ENCODE measurements around the gene GRIN2A.

Gene GRIN2A

DNA sequence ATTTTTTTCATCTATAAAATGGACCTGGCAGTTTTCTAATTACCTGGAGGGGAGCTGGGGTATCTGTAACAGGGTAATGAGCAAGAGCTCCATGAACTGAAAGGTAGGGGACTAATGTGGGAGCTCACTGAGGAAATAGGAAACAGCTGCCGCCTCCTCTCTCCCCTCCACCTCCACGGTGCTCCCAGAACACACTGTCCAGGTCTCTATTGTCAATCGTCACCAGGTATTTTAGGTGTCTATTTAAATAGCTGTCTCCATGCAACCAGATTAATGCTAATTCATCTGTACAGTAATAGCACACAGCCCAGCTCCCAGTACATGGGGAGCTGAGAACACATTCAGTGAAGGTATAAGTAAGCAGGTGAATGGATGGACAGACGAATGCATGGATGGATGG lies 233.3 kb downstream of the GRIN2A start:
- Histone ChIP-seq H3K18ac (ENCODE audit: low read depth in 1 of 2, low read length in 2 of 2) (no peak overlapping the region), H3K27ac (ENCODE audit: low read length, poor library complexity, severe bottlenecking) (no peak overlapping the region), H4K91ac (ENCODE audit: low read length) (no peak overlapping the region), H3K4me1 (ENCODE audit: control insufficient read depth, insufficient read depth, low read depth, low read length) (no peaks in the 10 kb centered on the region), H3K4me3 (ENCODE audit: insufficient read depth in 1 of 2, low read depth in 1 of 2, low read length in 2 of 2) (no peak overlapping the region), H3K23ac (ENCODE audit: low read length in 2 of 2) (no peak overlapping the region), H3K14ac (ENCODE audit: low read length in 2 of 2) (no peak overlapping the region), H2BK15ac (ENCODE audit: low read depth, poor library complexity, severe bottlenecking) (no peak overlapping the region), H3K36me3 (ENCODE audit: control insufficient read depth in 1 of 2, insufficient read depth in 2 of 2, low read depth in 1 of 2, low read length in 2 of 2) (no peaks in the 10 kb centered on the region), H3K79me1 (replicated peaks; ENCODE audit: low read length, poor library complexity, severe bottlenecking) (no peaks in the 10 kb centered on the region), H3K9me3 (ENCODE audit: control insufficient read depth, low read length) (no peaks in the 10 kb centered on the region), H2BK120ac (ENCODE audit: low read depth, low read length) (no peak overlapping the region), H2AK5ac (ENCODE audit: low read length, severe bottlenecking) (no peak overlapping the region), H2BK12ac (ENCODE audit: low read length in 2 of 2) (no peak overlapping the region), H2BK5ac (ENCODE audit: low read depth, low read length, poor library complexity, severe bottlenecking) (no peak overlapping the region), H3K27me3 (ENCODE audit: control insufficient read depth in 1 of 2, insufficient read depth in 1 of 2, low read length in 2 of 2) (peaks cover 0 to 22% of the 10 kb centered on the region in 2 experiments), H3K4ac (ENCODE audit: low read depth in 1 of 2, low read length in 2 of 2) (no peak overlapping the region), H3K9ac (ENCODE audit: low read length) (no peak overlapping the region), H2AFZ (ENCODE audit: low read depth, low read length) (no peak overlapping the region), H4K8ac (ENCODE audit: low read length) (no peak overlapping the region), H3K4me2 (ENCODE audit: low read length, poor library complexity, severe bottlenecking) (no peak overlapping the region)
- WGBS = 89% methylated on average over 2 of the region's 4 CpGs
- DNase-seq = no peak

DNA sequence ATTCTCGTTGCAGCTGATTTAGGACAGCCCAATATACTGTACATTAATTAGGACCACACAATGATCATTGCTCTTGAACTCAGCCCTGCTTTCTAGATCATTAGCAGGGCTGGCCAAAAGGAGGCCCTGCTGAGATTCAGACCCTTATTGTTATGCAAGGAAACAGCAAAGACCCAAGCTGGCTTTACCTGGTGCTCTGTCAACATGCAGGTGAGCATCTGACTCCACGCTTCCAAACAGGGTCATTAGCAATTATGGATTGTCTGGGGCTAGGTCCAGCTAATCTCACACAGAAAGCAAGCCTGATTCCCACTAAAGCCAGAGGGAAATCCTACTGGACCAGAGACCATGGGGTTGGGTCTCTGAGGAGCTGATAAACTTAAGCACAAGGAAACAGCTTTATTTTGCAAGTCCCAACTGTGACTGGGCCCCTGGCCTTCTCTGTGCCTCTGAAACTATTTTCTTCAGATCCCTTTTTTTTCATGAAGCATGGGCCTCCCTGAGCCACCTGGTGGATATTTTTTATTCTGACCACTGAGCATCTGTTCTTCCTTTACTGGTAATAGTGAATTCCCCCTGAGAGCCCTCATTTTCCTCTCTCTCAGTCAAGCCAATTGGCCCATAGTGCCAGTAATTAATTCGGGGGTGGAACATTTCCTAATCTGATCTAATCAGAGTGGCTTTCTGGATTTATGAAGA lies 236.1 kb downstream of the GRIN2A start:
- no peak overlapping the region for H3K27ac ChIP-seq (ENCODE audit: low read length, poor library complexity, severe bottlenecking)
- no peak overlapping the region for H2BK12ac ChIP-seq (ENCODE audit: low read length in 2 of 2)
- no peak overlapping the region for H2BK120ac ChIP-seq (ENCODE audit: low read depth, low read length)
- no peaks in the 10 kb centered on the region for H3K36me3 ChIP-seq (ENCODE audit: control insufficient read depth in 1 of 2, insufficient read depth in 2 of 2, low read depth in 1 of 2, low read length in 2 of 2)
- H3K4me3 ChIP-seq (ENCODE audit: insufficient read depth in 1 of 2, low read depth in 1 of 2, low read length in 2 of 2) = no peak overlapping the region
- no peak overlapping the region for H3K23ac ChIP-seq (ENCODE audit: low read length in 2 of 2)
- H3K27me3 ChIP-seq (ENCODE audit: control insufficient read depth in 1 of 2, insufficient read depth in 1 of 2, low read length in 2 of 2) = no peaks in the 10 kb centered on the region
- no peak overlapping the region for H3K14ac ChIP-seq (ENCODE audit: low read length in 2 of 2)
- DNase-seq = no peak
- no peak overlapping the region for H3K4me2 ChIP-seq (ENCODE audit: low read length, poor library complexity, severe bottlenecking)
- H3K4me1 ChIP-seq (ENCODE audit: control insufficient read depth, insufficient read depth, low read depth, low read length) = no peaks in the 10 kb centered on the region
- H3K18ac ChIP-seq (ENCODE audit: low read depth in 1 of 2, low read length in 2 of 2) = no peak overlapping the region
- H4K91ac ChIP-seq (ENCODE audit: low read length) = no peak overlapping the region
- no peak overlapping the region for H2BK5ac ChIP-seq (ENCODE audit: low read depth, low read length, poor library complexity, severe bottlenecking)
- H3K79me1 ChIP-seq (replicated peaks; ENCODE audit: low read length, poor library complexity, severe bottlenecking) = no peaks in the 10 kb centered on the region
- no peak overlapping the region for H2AK5ac ChIP-seq (ENCODE audit: low read length, severe bottlenecking)
- no peak overlapping the region for H2BK15ac ChIP-seq (ENCODE audit: low read depth, poor library complexity, severe bottlenecking)
- no peak overlapping the region for H2AFZ ChIP-seq (ENCODE audit: low read depth, low read length)
- no peak overlapping the region for H3K9ac ChIP-seq (ENCODE audit: low read length)
- 45% methylated on average over 2 of the region's 3 CpGs for WGBS
- no peak overlapping the region for H4K8ac ChIP-seq (ENCODE audit: low read length)
- H3K9me3 ChIP-seq (ENCODE audit: control insufficient read depth, low read length) = no peaks in the 10 kb centered on the region
- no peak overlapping the region for H3K4ac ChIP-seq (ENCODE audit: low read depth in 1 of 2, low read length in 2 of 2)

GRCh38 chr16:9943121-9943520 lies 239.1 kb downstream of the GRIN2A start:
- Histone ChIP-seq H3K4me2 (ENCODE audit: low read length, poor library complexity, severe bottlenecking) (no peak overlapping the region), H4K91ac (ENCODE audit: low read length) (no peak overlapping the region), H3K36me3 (ENCODE audit: control insufficient read depth in 1 of 2, insufficient read depth in 2 of 2, low read depth in 1 of 2, low read length in 2 of 2) (peaks cover 0 to 1% of the 10 kb centered on the region in 2 experiments), H4K8ac (ENCODE audit: low read length) (no peak overlapping the region), H2BK15ac (ENCODE audit: low read depth, poor library complexity, severe bottlenecking) (no peak overlapping the region), H3K4ac (ENCODE audit: low read depth in 1 of 2, low read length in 2 of 2) (no peak overlapping the region), H3K18ac (ENCODE audit: low read depth in 1 of 2, low read length in 2 of 2) (no peak overlapping the region), H2AFZ (ENCODE audit: low read depth, low read length) (no peak overlapping the region), H3K79me1 (replicated peaks; ENCODE audit: low read length, poor library complexity, severe bottlenecking) (no peaks in the 10 kb centered on the region), H3K4me1 (ENCODE audit: control insufficient read depth, insufficient read depth, low read depth, low read length) (no peaks in the 10 kb centered on the region), H2AK5ac (ENCODE audit: low read length, severe bottlenecking) (no peak overlapping the region), H3K14ac (ENCODE audit: low read length in 2 of 2) (no peak overlapping the region), H3K9me3 (ENCODE audit: control insufficient read depth, low read length) (no peaks in the 10 kb centered on the region), H3K27ac (ENCODE audit: low read length, poor library complexity, severe bottlenecking) (no peak overlapping the region), H3K23ac (ENCODE audit: low read length in 2 of 2) (no peak overlapping the region), H3K4me3 (ENCODE audit: insufficient read depth in 1 of 2, low read depth in 1 of 2, low read length in 2 of 2) (no peak overlapping the region), H2BK5ac (ENCODE audit: low read depth, low read length, poor library complexity, severe bottlenecking) (no peak overlapping the region), H2BK120ac (ENCODE audit: low read depth, low read length) (no peak overlapping the region), H3K9ac (ENCODE audit: low read length) (no peak overlapping the region), H3K27me3 (ENCODE audit: control insufficient read depth in 1 of 2, insufficient read depth in 1 of 2, low read length in 2 of 2) (no peaks in the 10 kb centered on the region), H2BK12ac (ENCODE audit: low read length in 2 of 2) (no peak overlapping the region)
- no peak for DNase-seq
- WGBS = 71% methylated on average over 5 of the region's 5 CpGs

DNA sequence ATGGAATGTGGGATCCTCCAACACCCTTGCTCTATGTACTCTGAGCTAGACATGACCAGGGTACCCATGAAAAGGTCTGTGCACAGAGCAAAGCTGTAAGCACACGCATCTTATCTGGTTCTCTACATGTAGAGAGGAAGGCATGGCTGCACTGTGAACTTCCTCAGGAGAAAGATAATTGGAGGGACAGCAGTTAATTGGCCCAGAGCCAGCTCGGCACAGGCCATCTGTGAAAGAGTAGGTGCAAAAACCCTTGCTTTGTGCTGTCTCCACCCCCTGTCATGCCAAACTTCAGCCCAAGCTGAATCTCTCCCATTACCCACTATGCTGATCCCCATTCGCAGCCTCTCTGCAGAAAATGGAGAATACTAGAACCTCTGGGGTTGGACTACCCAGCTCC lies 241.0 kb downstream of the GRIN2A start:
- Histone ChIP-seq H3K4me1 (ENCODE audit: control insufficient read depth, insufficient read depth, low read depth, low read length) (no peaks in the 10 kb centered on the region), H3K9me3 (ENCODE audit: control insufficient read depth, low read length) (no peaks in the 10 kb centered on the region), H3K4me3 (ENCODE audit: insufficient read depth in 1 of 2, low read depth in 1 of 2, low read length in 2 of 2) (no peak overlapping the region), H2AK5ac (ENCODE audit: low read length, severe bottlenecking) (no peak overlapping the region), H2BK12ac (ENCODE audit: low read length in 2 of 2) (no peak overlapping the region), H2BK5ac (ENCODE audit: low read depth, low read length, poor library complexity, severe bottlenecking) (no peak overlapping the region), H2BK15ac (ENCODE audit: low read depth, poor library complexity, severe bottlenecking) (no peak overlapping the region), H3K4me2 (ENCODE audit: low read length, poor library complexity, severe bottlenecking) (no peak overlapping the region), H4K91ac (ENCODE audit: low read length) (no peak overlapping the region), H2BK120ac (ENCODE audit: low read depth, low read length) (no peak overlapping the region), H3K27ac (ENCODE audit: low read length, poor library complexity, severe bottlenecking) (no peak overlapping the region), H3K23ac (ENCODE audit: low read length in 2 of 2) (no peak overlapping the region), H3K9ac (ENCODE audit: low read length) (no peak overlapping the region), H3K14ac (ENCODE audit: low read length in 2 of 2) (no peak overlapping the region), H3K4ac (ENCODE audit: low read depth in 1 of 2, low read length in 2 of 2) (no peak overlapping the region), H3K18ac (ENCODE audit: low read depth in 1 of 2, low read length in 2 of 2) (no peak overlapping the region), H3K79me1 (replicated peaks; ENCODE audit: low read length, poor library complexity, severe bottlenecking) (no peaks in the 10 kb centered on the region), H4K8ac (ENCODE audit: low read length) (no peak overlapping the region), H3K36me3 (ENCODE audit: control insufficient read depth in 1 of 2, insufficient read depth in 2 of 2, low read depth in 1 of 2, low read length in 2 of 2) (peaks cover 0 to 9% of the 10 kb centered on the region in 2 experiments), H2AFZ (ENCODE audit: low read depth, low read length) (no peak overlapping the region), H3K27me3 (ENCODE audit: control insufficient read depth in 1 of 2, insufficient read depth in 1 of 2, low read length in 2 of 2) (no peaks in the 10 kb centered on the region)
- no peak for DNase-seq
- WGBS = 56% methylated on average over 2 of the region's 3 CpGs
